NCI-H1694 (cell line): ENCODE results near the gene OSBPL8.

Experiments used
- DNase-seq: peaks from one replicate; lab custom pipeline; 2025; lab: John Stamatoyannopoulos, UW

The OSBPL8 gene

GRCh38 chr12:76307083-76307482, 252.5 kb downstream of the OSBPL8 start:
- no peak for DNase-seq

- no peak for DNase-seq
These were observed 255.5 kb downstream of the OSBPL8 start for GRCh38 chr12:76303989-76304460.

GRCh38 chr12:76303365-76303764, 256.2 kb downstream of the OSBPL8 start:
- no peak for DNase-seq
